Globus pallidus (tissue), 1 donor: ENCODE data around the gene BMPR1B.

ENCODE experiments used
- DNase-seq: peaks from one replicate; pipeline ENCODE4 v3.0.0-alpha.2; 2015; ENCODE audit warnings: low spot score

Gene BMPR1B

GRCh38 chr4:94757192-94758140 lies at the start of gene BMPR1B:
BMPR1B (plus strand) TSS chr4:94757955; CDS start chr4:95104425, 346,470 bp downstream.
- DNase-seq, result peak; percentile 32

DNA sequence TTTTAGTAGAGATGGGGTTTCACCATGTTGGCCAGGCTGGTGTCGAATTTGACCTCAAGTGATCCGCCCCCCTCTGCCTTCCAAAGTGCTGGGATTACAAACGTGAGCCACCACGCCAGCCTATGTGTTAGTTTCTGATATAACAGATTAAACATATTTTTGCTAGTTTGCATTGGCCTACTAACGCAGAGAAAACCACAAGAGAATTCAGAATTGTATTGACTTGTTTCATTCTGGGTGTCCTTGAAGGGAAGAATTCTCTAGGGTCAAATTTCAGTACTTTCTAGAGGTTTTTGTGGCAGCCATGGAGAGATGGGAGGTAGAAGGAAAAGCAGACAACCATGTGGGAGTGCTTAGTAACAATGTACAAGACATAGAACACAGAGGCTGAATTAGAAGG lies 46.1 kb upstream of the BMPR1B start:
- no peak for DNase-seq

DNA sequence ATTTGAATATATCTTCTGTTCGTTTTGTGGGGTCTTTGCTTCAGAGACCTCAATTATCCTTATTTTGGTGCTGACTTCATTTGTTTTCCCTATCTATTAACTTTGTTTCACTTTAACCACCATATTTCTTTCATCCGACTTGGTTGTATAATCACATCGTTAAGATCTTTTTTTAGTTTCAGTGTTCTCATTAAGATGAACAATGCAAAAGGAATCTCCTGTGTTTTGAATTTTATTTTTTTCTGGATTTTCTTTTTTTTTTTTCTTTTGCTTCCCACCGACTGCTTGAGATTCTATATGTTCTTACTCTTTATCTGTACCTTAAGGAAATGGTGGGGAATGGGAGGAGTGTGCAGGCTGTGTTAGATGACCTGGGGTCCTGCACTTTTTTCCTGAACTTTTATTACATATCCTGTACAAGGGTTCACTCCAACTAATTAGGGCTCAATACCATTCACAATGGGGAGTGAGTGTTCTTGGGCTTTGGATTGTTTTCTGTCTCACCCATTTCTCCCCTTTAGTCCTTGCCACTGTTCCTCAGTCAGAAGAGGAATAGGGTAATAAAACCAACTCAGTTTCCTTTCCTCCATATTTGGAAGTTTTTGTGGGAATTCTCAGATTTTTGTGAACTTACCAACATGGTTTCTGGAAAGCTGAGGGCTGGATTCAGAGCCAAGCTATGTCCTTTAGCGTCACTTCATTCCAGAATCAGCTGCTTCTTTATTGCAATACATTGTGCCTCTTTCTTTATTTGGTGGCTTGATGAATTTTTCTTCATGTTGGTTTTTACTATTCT lies 43.2 kb upstream of the BMPR1B start:
- no peak for DNase-seq

DNA sequence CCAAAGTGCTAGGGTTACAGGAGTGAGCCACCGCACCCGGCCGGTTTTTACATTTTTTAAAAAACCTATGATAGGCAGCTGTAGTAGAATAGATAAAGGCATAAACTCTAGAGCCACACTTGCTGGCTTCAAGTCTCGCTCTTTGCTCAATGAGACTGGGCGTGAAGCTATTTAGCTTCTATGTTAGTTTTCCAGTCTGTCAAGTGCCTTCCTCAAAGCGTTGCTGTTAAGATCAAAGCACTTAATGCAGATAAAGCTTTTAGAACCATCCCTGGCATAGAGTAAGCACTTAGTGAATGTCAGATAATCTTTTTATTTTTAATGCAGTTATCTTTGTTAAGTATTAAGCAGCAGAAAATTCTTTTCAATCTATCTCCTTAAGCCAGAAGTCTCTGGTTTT lies 42.0 kb upstream of the BMPR1B start:
- no peak for DNase-seq

GRCh38 chr4:94721310-94721709 lies 36.4 kb upstream of the BMPR1B start:
- DNase-seq, result no peak

GRCh38 chr4:94722270-94722669 lies 35.5 kb upstream of the BMPR1B start:
- no peak for DNase-seq

GRCh38 chr4:94722748-94723147 lies 35.0 kb upstream of the BMPR1B start:
- DNase-seq, result no peak

DNA sequence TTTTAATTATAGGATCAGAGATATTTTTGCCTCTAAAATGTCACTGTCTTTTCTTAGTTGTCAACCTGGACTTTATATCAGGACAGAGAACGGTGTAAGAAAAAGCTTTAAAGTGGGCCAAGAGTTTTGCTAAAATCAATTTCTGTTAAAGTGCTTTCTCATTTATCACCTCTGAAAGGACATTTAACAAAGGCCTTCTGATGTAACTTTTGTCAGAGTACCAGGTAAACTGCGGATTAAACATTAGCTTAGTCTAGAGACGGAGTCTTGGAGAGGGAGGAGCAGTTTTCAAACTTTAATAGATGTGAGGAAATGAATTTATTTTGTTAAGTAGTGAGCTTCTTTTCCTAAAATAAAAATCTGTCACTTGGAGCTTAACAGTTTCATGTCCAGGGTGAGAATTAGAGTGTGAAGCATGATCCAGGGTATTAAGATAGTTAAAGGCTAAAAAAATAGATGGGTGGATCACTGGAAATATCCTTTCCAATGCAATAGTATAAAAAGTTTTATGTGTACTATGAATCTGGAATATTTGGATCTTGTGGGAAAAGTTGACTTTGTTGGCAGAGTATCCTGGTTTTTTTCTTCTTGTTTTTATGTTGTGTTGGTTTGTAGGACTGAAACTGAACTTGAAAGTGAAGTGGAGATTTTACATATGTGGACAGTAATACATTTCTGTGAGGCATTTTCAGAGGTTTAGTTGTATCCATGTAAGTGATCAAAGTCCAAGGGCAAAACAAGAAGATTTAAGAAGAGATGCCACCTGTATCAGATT lies 33.6 kb upstream of the BMPR1B start:
- no peak for DNase-seq

DNA sequence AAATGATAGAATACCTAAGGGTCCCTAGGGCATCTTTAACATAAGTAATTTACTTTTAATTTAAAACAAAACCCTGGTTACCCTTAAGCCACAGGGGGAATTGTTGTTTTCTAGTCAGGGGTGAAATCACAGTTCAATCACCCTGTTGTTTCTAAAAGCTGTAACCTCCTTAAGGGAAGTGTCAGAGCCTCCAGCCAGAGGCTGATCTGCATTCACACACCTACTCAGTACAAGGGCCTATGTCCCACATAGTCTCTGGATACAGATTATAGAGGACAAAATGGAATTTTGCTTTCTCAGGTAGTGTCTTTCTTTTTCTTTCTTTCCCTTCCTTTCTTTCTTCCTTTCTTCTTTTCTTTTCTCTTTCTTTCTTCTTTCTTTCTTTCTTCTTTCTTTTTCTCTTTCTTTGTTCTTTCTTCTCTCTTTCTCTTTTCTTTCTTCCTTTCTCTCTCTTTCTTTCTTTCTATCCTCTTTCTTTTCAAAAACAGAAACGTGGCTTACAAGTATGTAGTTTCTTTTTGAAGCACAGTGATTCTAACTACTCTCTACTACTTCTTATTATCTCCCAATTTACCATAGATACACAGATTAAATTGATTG lies 31.1 kb upstream of the BMPR1B start:
- no peak for DNase-seq

- DNase-seq, result no peak
These were observed 29.5 kb upstream of the BMPR1B start for GRCh38 chr4:94728056-94728766.

- DNase-seq, result no peak
These were observed 25.4 kb upstream of the BMPR1B start for GRCh38 chr4:94732358-94732698.

DNA sequence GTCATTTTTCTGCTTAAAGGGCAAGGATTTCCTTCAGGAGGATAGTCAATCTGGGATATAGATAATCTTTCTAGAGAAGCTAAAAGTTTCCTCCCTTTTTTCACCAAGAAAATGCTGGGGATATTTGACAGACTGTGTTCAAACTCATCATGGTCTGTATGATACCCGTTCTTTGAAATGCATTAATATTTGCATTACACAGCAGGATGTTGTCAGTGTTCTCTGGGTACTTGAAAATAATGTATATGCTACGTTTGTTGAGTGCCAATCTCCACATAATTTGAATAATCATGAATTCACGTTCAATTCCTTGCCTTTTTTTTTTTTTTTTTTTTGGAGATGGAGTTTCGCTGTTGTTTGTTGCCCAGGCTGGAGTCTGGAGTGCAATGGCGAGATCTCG lies 18.0 kb upstream of the BMPR1B start:
- no peak for DNase-seq

DNA sequence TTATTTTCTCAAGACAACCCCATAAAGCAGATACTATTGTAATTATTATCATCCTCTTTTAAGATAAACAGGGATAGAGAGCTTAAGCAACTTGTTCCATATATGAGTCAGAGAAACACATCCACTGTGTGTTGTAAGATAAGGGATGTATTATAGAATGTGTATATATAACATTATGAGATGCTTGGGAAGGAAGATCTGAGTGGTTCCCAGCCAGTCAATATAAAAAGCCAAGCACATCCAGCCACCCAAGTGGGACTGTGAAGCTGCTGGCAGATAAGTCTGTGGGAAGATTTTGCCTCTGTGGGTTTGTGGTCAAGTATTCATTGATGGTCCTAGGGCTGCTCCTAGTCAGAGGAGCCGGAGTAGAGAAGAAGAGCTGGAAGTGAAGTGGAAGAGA lies 16.5 kb upstream of the BMPR1B start:
- DNase-seq, result no peak

- no peak for DNase-seq
These were observed 13.9 kb upstream of the BMPR1B start for GRCh38 chr4:94743838-94744237.

DNA sequence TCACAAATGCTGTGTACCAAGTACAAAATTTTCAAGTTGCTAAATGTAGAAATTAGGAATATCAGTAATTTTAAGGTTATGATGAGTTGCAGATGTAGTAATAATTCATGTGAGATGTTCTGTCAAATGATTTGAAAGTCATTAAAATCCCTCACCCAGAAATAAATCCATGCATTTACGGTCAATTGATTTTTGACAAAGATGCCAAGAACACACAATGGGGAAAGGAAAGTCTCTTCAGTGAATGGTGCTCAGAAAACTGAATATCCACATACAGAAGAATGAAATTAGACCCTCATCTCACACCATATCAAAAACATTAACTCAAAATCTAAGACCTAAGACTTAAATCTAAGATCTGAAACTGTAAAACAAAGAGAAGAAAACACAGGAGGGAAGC lies 12.9 kb upstream of the BMPR1B start:
- DNase-seq, result no peak

- no peak for DNase-seq
These were observed 11.0 kb upstream of the BMPR1B start for GRCh38 chr4:94746746-94747145.

DNA sequence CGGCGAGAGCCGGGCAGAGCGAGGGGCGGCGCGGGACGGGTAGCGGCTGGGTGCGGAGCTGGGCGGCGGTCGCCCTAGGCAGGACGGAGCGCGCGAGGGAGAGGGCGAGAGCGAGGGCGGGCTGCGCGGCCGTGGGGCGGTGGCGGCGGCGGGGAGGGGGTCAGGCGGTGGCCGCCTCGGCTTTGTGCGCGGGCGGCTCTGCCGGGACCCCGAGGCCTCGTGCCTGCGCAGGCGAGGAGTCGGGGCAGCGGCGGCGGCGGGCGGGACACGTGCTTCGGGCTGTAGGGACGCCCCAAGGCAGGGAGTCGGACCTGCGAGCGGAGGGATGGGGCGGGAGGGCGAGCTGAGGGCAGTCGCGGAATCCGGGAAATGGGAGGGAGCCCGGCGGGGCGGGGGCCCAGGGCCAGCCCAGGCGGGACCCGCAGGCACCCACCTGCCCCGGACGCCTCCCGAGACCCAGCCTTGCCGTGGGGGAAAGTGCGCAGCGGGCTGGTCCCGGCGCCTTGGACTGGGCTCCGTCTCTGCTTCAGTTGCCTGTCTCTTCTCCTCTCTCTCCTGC lies 465 bp downstream of the BMPR1B start:
- DNase-seq, result peak; percentile 11

DNA sequence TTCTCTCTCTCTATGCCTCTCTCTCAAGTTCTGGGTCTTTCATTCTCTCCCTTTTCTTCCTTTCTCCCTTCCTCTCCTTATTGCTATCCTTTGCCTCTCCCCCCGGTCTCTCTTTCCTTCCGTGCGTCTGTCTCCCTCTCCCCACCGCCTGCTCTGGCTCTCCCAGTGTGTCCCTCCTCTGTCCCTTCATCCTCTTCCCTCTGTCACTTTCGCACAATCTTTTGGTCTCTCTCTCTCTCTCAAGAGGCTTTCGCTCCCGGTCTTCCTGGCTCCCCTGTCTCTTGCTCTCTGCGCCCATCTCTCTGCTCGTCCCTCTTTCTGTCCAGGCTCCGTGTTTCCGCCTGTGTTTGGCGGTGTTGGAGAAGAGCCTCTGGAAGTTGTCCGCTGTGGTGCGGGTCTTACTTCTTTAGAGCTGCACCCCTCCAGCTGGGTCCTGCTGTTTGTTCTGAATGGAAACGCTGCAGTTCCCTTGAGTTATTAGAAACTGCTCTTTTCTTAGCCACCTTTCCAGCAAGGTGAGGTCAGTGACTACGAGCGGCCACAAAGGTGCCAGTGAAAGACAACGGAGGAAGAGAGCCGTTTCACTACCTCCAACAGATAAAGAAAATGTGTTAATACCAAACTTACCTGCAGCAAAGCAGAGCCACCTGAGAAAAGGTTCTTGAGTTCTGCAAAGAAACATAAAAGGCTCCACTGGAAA lies 1.1 kb downstream of the BMPR1B start:
- DNase-seq, result no peak

- no peak for DNase-seq
These were observed 2.0 kb downstream of the BMPR1B start for GRCh38 chr4:94759767-94760211.

- no peak for DNase-seq
These were observed 4.6 kb downstream of the BMPR1B start for GRCh38 chr4:94762326-94762725.
